ENCODE data around the gene ASTN2.

GRCh38 chr9:116480700-116481099 is 934.2 kb downstream of the ASTN2 start:
- TF ChIP-seq, protein P1, sequence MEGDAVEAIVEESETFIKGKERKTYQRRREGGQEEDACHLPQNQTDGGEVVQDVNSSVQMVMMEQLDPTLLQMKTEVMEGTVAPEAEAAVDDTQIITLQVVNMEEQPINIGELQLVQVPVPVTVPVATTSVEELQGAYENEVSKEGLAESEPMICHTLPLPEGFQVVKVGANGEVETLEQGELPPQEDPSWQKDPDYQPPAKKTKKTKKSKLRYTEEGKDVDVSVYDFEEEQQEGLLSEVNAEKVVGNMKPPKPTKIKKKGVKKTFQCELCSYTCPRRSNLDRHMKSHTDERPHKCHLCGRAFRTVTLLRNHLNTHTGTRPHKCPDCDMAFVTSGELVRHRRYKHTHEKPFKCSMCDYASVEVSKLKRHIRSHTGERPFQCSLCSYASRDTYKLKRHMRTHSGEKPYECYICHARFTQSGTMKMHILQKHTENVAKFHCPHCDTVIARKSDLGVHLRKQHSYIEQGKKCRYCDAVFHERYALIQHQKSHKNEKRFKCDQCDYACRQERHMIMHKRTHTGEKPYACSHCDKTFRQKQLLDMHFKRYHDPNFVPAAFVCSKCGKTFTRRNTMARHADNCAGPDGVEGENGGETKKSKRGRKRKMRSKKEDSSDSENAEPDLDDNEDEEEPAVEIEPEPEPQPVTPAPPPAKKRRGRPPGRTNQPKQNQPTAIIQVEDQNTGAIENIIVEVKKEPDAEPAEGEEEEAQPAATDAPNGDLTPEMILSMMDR (IDR thresholded peaks at IDR 0.05) = no peak
- no peak for TF ChIP-seq POLR2A (IDR thresholded peaks at IDR 0.05)

Measured in thyroid gland (tissue), 4 donors.